GM18873 (cell line): ENCODE data around the gene CHFR.

Source experiments
- ATAC-seq: cut with Tn5 transposase; IDR thresholded peaks from one replicate; pipeline ENCODE4 v1.9.1; 2021; ENCODE audit warnings: mild to moderate bottlenecking, moderate library complexity, moderate number of reproducible peaks; ENCODE audit not compliant: unreplicated experiment, low FRiP score

Gene CHFR

DNA sequence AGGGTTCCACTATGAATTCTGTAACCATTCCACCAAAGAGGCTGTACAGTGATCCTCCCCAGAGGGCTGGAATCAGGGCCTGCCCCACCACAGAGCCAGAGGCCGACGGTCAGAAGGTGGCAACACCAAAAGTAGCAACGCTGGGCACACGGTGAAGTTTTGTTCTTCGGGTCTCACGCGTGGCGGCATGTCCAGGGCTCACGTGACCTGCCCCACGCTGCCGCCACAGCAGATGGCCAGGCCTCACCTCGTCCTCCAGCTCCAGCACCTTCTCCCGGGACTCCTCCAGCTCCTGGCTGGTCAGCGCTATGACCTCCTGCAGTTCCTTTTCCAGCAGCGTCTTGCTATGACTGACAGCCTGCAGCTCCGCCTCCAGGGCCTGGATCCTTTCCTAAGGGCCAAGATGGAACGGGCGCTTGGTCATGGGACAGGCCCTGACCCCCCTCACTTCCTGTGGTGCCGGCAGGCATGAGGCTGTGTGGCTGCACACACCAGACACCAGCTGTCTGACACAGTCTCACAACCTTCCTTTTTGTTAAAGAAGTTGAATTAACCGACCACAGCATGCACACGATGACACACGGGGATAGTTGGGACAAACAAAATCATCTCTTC lies 103.4 kb downstream of the CHFR start:
- no peak for ATAC-seq
